K562 (cell line): ENCODE measurements around the gene LRRC43. TPM values are rescaled to one million over a fixed set of nuclear protein-coding genes. Genes with fewer than 3 reads are reported as not detected.

Source experiments
- DMBX1 ChIP-seq: fragments of 250-450 bp; sonication (Bioruptor Pico); IDR thresholded peaks from 2 replicates; pipeline ENCODE4 v1.8.0; 2022; ENCODE audit warnings: inconsistent platforms, mild to moderate bottlenecking, moderate library complexity, borderline replicate concordance
- FOXK1 ChIP-seq: sonication (generic); formaldehyde crosslinking; IDR thresholded peaks from 2 replicates; pipeline ENCODE4 v1.8.0; 2022; ENCODE audit warnings: missing genetic modification reagents, mild to moderate bottlenecking, borderline replicate concordance
- MEF2D ChIP-seq: conservative IDR thresholded peaks from 2 replicates; pipeline ENCODE4 v1.6.1; 2016; ENCODE audit warnings: low read depth, missing genetic modification characterization, missing compliant biosample characterization
- POLR2B ChIP-seq: fragments of 450-650 bp; IDR thresholded peaks from 2 replicates; pipeline ENCODE4 v1.6.1; 2018; ENCODE audit warnings: low read depth; ENCODE audit not compliant: partially characterized antibody
- RBM22 ChIP-seq: fragments of 200-400 bp; formaldehyde crosslinking; IDR thresholded peaks from 2 replicates; pipeline ENCODE4 v1.6.1; 2018; ENCODE audit warnings: low read length, low read depth; ENCODE audit not compliant: poor library complexity, severe bottlenecking
- SMAD4 ChIP-seq: fragments of 250-450 bp; sonication (Bioruptor Pico); conservative IDR thresholded peaks from 2 replicates; pipeline ENCODE4 v1.8.0; 2021; ENCODE audit warnings: inconsistent platforms, mild to moderate bottlenecking, moderate library complexity
- SMARCA4 ChIP-seq: fragments of 450-650 bp; IDR thresholded peaks from 2 replicates; pipeline ENCODE4 v1.6.1; 2016
- SREBF1 ChIP-seq: fragments of 150-350 bp; IDR thresholded peaks from 2 replicates; pipeline ENCODE4 v1.6.1; 2014; ENCODE audit warnings: antibody characterized with exemption, low read depth, low read length, borderline replicate concordance
- ZNF79 ChIP-seq: fragments of 250-450 bp; sonication (Bioruptor Pico); IDR thresholded peaks from 2 replicates; pipeline ENCODE4 v1.4.0; 2020; ENCODE audit warnings: low read depth, mild to moderate bottlenecking, moderate library complexity
- polyA plus RNA-seq, 8 experiments: library from polyadenylated mRNA; depleted of rRNA in 4 of 8; stranded (reverse) in 5 of 8; unstranded in 3 of 8; fragments of >200 nt; fragmentation: Nextera tagmentation in 2 of 8; fragmentation: Illumina TruSeq in 1 of 8; extraction: Ambion mirVana in 2 of 8; extraction: Trizol in 1 of 8; gene quantifications; 2 replicates each; pipeline versions ENCODE4 v1.2.1 to v1.2.3, GENCODE V29; 2011 to 2014; ENCODE audit warnings: inconsistent platforms in 1 of 8, missing spikeins in 1 of 8
- total RNA-seq, 7 experiments: library from RNA; depleted of rRNA in 6 of 7; stranded (reverse); fragments of >200 nt in 6 of 7; fragmentation: Illumina TruSeq in 2 of 7; extraction: Trizol in 2 of 7; gene quantifications; 2 replicates each; pipeline versions ENCODE4 v1.2.1 to v1.2.3, GENCODE V29; 2011 to 2021; ENCODE audit warnings: low replicate concordance in 1 of 7
- TF ChIP-seq, protein P1 (sequence below): fragments of 450-650 bp; IDR thresholded peaks from 2 replicates; pipeline ENCODE4 v1.6.1; 2016; ENCODE audit warnings: low read depth, mild to moderate bottlenecking, moderate library complexity
- TF ChIP-seq, protein P2 (sequence below): sonication (generic); formaldehyde crosslinking; IDR thresholded peaks from 2 replicates; pipeline ENCODE4 v1.8.1; 2023; ENCODE audit warnings: mild to moderate bottlenecking, missing genetic modification reagents
- TF ChIP-seq, protein P3 (sequence below): fragments of 450-650 bp; IDR thresholded peaks from 2 replicates; pipeline ENCODE4 v1.6.1; 2016; ENCODE audit warnings: mild to moderate bottlenecking, moderate library complexity

The LRRC43 gene
- total and polyA plus RNA-seq, 9 of the 15 experiments (the other 6 are each of a cell fraction or from before 2014, with no cell fraction given): 0.19 TPM; not detected in 8

DNA sequence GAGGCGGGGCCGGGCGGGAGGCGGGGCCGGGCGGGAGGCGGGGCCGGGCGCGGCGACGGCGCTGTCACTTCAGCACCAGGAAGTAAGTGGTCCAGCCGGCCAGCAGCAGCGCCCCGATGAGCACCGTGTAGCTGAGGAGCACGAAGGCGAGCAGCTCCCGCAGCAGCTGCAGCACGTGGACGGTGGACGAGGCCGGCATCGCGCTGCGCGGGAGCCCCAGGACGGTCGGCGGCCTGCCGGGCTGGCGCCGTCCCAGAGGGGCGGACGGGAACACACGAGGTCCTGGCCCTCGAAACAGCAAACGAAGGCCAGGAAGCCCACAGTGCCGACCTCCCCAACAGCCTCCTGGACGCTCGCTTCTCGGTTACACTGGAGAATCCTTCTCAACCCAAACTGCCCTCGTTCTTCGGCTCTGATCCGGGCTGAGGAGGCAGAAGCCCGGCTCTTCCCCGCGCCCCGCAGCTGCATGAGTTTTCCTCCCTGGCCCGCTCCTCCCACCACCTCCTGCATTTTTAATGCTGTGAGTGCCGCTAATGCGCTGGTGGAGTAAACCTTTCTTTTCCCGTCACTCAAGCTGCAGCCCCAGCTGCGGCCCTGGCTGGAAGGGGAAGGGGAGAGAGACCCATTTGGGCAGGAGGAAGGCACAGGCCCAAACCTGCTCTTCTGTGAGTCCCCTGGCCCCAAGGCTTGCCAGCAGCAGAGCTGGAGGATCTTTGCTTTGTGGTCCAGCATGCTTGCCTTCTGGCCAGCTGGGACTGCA is 43.6 kb downstream of the LRRC43 start (continued):
- TF ChIP-seq SMAD4 (CRISPR knock-in tag) (peak; percentile 63), FOXK1 (CRISPR knock-in tag) (peak; percentile 80; the same call in 1 of the 2 replicates), MEF2D (tag) (no peak), RBM22 (no peak), SMARCA4 (no peak), DMBX1 (CRISPR knock-in tag) (peak; percentile 79; the same call in 1 of the 2 replicates), ZNF79 (CRISPR knock-in tag) (no peak), POLR2B (no peak), SREBF1 (no peak)
- TF ChIP-seq, protein P1, sequence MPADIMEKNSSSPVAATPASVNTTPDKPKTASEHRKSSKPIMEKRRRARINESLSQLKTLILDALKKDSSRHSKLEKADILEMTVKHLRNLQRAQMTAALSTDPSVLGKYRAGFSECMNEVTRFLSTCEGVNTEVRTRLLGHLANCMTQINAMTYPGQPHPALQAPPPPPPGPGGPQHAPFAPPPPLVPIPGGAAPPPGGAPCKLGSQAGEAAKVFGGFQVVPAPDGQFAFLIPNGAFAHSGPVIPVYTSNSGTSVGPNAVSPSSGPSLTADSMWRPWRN: no peak
- TF ChIP-seq, protein P2, sequence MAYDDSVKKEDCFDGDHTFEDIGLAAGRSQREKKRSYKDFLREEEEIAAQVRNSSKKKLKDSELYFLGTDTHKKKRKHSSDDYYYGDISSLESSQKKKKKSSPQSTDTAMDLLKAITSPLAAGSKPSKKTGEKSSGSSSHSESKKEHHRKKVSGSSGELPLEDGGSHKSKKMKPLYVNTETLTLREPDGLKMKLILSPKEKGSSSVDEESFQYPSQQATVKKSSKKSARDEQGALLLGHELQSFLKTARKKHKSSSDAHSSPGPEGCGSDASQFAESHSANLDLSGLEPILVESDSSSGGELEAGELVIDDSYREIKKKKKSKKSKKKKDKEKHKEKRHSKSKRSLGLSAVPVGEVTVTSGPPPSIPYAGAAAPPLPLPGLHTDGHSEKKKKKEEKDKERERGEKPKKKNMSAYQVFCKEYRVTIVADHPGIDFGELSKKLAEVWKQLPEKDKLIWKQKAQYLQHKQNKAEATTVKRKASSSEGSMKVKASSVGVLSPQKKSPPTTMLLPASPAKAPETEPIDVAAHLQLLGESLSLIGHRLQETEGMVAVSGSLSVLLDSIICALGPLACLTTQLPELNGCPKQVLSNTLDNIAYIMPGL (CRISPR knock-in tag): peak; percentile 94
- TF ChIP-seq, protein P3, sequence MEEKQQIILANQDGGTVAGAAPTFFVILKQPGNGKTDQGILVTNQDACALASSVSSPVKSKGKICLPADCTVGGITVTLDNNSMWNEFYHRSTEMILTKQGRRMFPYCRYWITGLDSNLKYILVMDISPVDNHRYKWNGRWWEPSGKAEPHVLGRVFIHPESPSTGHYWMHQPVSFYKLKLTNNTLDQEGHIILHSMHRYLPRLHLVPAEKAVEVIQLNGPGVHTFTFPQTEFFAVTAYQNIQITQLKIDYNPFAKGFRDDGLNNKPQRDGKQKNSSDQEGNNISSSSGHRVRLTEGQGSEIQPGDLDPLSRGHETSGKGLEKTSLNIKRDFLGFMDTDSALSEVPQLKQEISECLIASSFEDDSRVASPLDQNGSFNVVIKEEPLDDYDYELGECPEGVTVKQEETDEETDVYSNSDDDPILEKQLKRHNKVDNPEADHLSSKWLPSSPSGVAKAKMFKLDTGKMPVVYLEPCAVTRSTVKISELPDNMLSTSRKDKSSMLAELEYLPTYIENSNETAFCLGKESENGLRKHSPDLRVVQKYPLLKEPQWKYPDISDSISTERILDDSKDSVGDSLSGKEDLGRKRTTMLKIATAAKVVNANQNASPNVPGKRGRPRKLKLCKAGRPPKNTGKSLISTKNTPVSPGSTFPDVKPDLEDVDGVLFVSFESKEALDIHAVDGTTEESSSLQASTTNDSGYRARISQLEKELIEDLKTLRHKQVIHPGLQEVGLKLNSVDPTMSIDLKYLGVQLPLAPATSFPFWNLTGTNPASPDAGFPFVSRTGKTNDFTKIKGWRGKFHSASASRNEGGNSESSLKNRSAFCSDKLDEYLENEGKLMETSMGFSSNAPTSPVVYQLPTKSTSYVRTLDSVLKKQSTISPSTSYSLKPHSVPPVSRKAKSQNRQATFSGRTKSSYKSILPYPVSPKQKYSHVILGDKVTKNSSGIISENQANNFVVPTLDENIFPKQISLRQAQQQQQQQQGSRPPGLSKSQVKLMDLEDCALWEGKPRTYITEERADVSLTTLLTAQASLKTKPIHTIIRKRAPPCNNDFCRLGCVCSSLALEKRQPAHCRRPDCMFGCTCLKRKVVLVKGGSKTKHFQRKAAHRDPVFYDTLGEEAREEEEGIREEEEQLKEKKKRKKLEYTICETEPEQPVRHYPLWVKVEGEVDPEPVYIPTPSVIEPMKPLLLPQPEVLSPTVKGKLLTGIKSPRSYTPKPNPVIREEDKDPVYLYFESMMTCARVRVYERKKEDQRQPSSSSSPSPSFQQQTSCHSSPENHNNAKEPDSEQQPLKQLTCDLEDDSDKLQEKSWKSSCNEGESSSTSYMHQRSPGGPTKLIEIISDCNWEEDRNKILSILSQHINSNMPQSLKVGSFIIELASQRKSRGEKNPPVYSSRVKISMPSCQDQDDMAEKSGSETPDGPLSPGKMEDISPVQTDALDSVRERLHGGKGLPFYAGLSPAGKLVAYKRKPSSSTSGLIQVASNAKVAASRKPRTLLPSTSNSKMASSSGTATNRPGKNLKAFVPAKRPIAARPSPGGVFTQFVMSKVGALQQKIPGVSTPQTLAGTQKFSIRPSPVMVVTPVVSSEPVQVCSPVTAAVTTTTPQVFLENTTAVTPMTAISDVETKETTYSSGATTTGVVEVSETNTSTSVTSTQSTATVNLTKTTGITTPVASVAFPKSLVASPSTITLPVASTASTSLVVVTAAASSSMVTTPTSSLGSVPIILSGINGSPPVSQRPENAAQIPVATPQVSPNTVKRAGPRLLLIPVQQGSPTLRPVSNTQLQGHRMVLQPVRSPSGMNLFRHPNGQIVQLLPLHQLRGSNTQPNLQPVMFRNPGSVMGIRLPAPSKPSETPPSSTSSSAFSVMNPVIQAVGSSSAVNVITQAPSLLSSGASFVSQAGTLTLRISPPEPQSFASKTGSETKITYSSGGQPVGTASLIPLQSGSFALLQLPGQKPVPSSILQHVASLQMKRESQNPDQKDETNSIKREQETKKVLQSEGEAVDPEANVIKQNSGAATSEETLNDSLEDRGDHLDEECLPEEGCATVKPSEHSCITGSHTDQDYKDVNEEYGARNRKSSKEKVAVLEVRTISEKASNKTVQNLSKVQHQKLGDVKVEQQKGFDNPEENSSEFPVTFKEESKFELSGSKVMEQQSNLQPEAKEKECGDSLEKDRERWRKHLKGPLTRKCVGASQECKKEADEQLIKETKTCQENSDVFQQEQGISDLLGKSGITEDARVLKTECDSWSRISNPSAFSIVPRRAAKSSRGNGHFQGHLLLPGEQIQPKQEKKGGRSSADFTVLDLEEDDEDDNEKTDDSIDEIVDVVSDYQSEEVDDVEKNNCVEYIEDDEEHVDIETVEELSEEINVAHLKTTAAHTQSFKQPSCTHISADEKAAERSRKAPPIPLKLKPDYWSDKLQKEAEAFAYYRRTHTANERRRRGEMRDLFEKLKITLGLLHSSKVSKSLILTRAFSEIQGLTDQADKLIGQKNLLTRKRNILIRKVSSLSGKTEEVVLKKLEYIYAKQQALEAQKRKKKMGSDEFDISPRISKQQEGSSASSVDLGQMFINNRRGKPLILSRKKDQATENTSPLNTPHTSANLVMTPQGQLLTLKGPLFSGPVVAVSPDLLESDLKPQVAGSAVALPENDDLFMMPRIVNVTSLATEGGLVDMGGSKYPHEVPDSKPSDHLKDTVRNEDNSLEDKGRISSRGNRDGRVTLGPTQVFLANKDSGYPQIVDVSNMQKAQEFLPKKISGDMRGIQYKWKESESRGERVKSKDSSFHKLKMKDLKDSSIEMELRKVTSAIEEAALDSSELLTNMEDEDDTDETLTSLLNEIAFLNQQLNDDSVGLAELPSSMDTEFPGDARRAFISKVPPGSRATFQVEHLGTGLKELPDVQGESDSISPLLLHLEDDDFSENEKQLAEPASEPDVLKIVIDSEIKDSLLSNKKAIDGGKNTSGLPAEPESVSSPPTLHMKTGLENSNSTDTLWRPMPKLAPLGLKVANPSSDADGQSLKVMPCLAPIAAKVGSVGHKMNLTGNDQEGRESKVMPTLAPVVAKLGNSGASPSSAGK: peak; percentile 100
